Measurements from ENCODE around the gene CSTF2T. TPM values are rescaled to one million over a fixed set of nuclear protein-coding genes. Genes with fewer than 3 reads are reported as not detected.

The CSTF2T gene
- total RNA-seq, 2 donors from 2014 or later: 11.5 to 13.7 TPM

DNA sequence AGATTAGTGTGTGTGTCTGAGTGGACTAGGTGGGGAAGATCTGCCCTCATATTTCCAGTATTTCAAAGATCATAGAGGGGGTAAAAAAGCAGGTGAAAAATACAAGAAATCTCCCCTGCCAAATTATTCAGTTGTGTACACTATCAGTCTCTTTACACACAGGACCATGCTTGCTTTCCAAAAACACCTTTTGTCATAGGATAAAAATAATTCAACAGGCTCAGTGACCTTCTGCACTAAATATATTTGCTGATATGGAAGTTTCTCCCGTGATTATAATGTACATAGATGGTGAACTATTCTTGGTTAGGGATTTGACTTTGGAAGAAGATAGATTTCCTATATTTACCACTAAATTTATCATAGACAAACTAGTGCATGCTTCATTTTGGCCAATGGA lies 24.6 kb upstream of the CSTF2T start:
- DNase-seq (no peak), ATAC-seq (no peak)
- H3K4me3 ChIP-seq: no peak overlapping the region
- H3K36me3 ChIP-seq (replicated peaks in 1 of 2; ENCODE audit: insufficient read depth in 1 of 2, low read depth in 2 of 2): no peaks in the 10 kb centered on the region
- 24 to 36% methylated on average over 1 of the region's 1 CpG for WGBS, 2 donors
- no peaks in the 10 kb centered on the region for H3K9me3 ChIP-seq
- H3K4me1 ChIP-seq: peaks cover 11% of the 10 kb centered on the region
- TF ChIP-seq POLR2A (IDR thresholded peaks at IDR 0.05): no peak
- TF ChIP-seq, protein P1, sequence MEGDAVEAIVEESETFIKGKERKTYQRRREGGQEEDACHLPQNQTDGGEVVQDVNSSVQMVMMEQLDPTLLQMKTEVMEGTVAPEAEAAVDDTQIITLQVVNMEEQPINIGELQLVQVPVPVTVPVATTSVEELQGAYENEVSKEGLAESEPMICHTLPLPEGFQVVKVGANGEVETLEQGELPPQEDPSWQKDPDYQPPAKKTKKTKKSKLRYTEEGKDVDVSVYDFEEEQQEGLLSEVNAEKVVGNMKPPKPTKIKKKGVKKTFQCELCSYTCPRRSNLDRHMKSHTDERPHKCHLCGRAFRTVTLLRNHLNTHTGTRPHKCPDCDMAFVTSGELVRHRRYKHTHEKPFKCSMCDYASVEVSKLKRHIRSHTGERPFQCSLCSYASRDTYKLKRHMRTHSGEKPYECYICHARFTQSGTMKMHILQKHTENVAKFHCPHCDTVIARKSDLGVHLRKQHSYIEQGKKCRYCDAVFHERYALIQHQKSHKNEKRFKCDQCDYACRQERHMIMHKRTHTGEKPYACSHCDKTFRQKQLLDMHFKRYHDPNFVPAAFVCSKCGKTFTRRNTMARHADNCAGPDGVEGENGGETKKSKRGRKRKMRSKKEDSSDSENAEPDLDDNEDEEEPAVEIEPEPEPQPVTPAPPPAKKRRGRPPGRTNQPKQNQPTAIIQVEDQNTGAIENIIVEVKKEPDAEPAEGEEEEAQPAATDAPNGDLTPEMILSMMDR (IDR thresholded peaks at IDR 0.05): no peak
- H3K27me3 ChIP-seq: no peaks in the 10 kb centered on the region
- intact Hi-C loops (cut with DNase I): no loop called here
- no peak overlapping the region for H3K27ac ChIP-seq

DNA sequence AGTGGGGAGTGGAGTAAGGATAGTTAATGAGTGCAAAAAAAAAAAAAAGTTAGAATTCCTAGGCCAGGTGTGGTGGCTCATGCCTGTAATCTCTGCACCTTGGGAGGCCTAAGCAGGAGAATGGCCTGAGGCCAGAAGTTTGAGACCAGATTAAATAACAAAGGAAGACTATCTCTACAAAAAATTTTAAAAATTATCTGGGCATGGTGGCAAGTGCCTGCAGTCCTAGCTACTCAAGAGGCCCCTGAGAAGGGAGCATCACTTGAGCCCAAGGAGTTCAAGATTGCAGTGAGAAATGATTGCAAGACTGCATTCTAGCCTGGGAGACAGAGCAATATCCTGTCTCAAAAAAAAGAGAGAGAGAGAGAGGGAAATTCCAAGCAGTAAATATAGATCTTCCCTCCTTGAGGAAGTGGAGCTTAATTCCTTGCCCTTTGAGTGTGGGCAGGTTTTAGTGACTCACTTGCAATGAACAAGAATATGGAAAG lies 19.5 kb upstream of the CSTF2T start:
- H3K4me1 ChIP-seq: peaks cover 3% of the 10 kb centered on the region
- H3K4me3 ChIP-seq: no peak overlapping the region
- ATAC-seq (no peak), DNase-seq (no peak)
- H3K9me3 ChIP-seq: no peaks in the 10 kb centered on the region
- no peaks in the 10 kb centered on the region for H3K27me3 ChIP-seq
- no peak for TF ChIP-seq POLR2A (IDR thresholded peaks at IDR 0.05)
- TF ChIP-seq, protein P1 (IDR thresholded peaks at IDR 0.05): no peak
- intact Hi-C loops (cut with DNase I): no loop called here
- H3K27ac ChIP-seq: no peak overlapping the region
- H3K36me3 ChIP-seq (replicated peaks in 1 of 2; ENCODE audit: insufficient read depth in 1 of 2, low read depth in 2 of 2): no peaks in the 10 kb centered on the region

DNA sequence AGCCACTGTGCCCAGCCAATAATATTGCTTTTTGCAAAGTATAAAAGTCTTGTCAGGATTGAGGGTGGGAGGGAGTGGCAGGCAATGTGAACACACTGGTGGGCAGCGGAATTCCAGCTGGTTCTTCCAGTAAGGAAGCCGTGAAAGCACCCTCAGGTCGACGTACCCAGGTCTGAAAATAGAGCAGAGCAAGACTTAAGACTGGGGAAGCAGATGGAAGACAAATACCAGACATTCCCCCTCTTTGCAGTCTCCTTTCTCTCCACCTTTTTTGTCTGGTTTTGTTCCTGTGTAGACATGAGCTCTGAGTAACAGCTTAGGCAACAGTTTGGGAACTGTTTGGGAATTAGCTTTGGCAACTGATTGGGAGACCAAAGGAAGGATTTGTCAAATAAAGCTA lies 17.6 kb upstream of the CSTF2T start:
- WGBS, 2 donors: 78 to 90% methylated on average over 4 of the region's 4 CpGs
- Histone ChIP-seq H3K9me3 (no peaks in the 10 kb centered on the region), H3K36me3 (replicated peaks in 1 of 2; ENCODE audit: insufficient read depth in 1 of 2, low read depth in 2 of 2) (no peaks in the 10 kb centered on the region), H3K4me1 (no peaks in the 10 kb centered on the region), H3K27ac (no peak overlapping the region), H3K27me3 (no peaks in the 10 kb centered on the region), H3K4me3 (no peak overlapping the region)
- no peak for TF ChIP-seq POLR2A (IDR thresholded peaks at IDR 0.05)
- TF ChIP-seq, protein P1 (IDR thresholded peaks at IDR 0.05): no peak
- ATAC-seq: no peak
- intact Hi-C loops (cut with DNase I): no loop called here
- no peak for DNase-seq

DNA sequence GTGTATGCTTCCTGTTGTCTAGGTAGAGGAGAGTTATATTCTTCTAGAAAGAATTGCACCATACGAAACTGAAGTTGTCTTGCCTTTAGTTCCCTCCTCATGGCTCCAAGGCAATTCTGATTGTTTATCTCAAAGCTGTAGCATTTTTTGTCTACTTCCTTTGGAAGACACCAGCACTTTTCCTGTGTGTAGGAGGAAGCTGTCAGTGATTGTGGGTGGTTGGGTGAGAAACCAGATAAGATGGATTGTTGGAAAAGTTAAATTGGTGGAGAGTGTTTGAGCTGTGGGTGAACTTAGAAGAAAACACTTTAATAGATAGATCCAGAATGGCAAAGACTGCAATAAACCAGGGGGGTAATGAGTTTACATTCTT lies 12.1 kb upstream of the CSTF2T start:
- ATAC-seq (no peak), DNase-seq (no peak)
- TF ChIP-seq POLR2A (IDR thresholded peaks at IDR 0.05): no peak
- TF ChIP-seq, protein P1 (IDR thresholded peaks at IDR 0.05): no peak
- Histone ChIP-seq H3K27me3 (no peaks in the 10 kb centered on the region), H3K4me3 (no peak overlapping the region), H3K9me3 (no peaks in the 10 kb centered on the region), H3K36me3 (replicated peaks in 1 of 2; ENCODE audit: insufficient read depth in 1 of 2, low read depth in 2 of 2) (no peaks in the 10 kb centered on the region), H3K27ac (no peak overlapping the region), H3K4me1 (peaks cover 3% of the 10 kb centered on the region)
- intact Hi-C loops (cut with DNase I): no loop called here
- WGBS, 2 donors: 64 to 67% methylated on average over 1 of the region's 1 CpG

DNA sequence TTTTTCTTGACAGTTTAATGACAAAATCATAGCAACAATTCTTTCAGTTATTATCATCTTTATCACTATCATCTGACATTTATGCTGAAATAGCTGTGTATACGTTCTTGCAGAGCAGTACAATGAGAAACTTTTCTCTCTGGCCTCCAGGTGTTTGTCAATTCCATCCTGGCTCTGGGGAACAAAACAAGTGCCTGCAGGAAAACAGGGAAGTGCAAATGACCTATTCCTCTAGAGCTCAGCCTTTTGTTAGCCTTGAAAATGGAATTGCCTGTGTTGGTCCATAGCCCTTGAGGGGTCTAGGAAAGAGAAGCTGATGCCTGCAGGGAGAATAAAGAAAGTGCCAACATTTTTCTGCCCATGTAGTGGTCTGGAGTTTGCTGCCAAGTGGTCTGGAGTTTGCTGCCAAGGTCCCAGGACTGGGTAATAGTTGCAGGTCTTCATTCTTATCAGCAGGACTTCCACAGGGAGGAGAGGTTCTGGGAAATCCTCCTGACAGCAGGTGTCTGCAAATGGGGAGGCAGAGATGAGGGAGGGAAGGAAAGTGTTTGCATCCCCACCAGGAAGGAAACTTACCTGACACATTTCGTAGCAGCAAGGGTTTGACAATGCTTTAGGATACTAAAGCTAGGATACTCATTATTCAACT lies 10.1 kb upstream of the CSTF2T start:
- no peaks in the 10 kb centered on the region for H3K27me3 ChIP-seq
- H3K4me3 ChIP-seq: no peak overlapping the region
- no peak for DNase-seq
- H3K27ac ChIP-seq: no peak overlapping the region
- H3K36me3 ChIP-seq (replicated peaks in 1 of 2; ENCODE audit: insufficient read depth in 1 of 2, low read depth in 2 of 2): no peaks in the 10 kb centered on the region
- TF ChIP-seq, protein P1 (IDR thresholded peaks at IDR 0.05): no peak
- TF ChIP-seq POLR2A (IDR thresholded peaks at IDR 0.05): no peak
- H3K9me3 ChIP-seq: no peaks in the 10 kb centered on the region
- peaks cover 12% of the 10 kb centered on the region for H3K4me1 ChIP-seq
- WGBS, 2 donors: 80 to 86% methylated on average over 2 of the region's 2 CpGs
- ATAC-seq: no peak
- intact Hi-C loops (cut with DNase I): no loop called here
